H1 (cell line): ENCODE results near the gene LTBP4. TPM values are rescaled to one million over a fixed set of nuclear protein-coding genes. Genes with fewer than 3 reads are reported as not detected.

ENCODE experiments used
- CTCF ChIA-PET: fragments of 300-600 bp; sonication (Branson Sonifier 250); formaldehyde crosslinking; loops from one replicate; lab custom pipeline; 2021; ENCODE audit not compliant: partially characterized antibody; lab: Charles Lee
- POLR2A ChIA-PET: fragments of 300-600 bp; sonication (Branson Sonifier 250); formaldehyde crosslinking; loops from one replicate; lab custom pipeline; 2021; ENCODE audit warnings: inconsistent platforms; ENCODE audit not compliant: partially characterized antibody; lab: Charles Lee
- DNase-seq, 2 experiments: peaks; one replicate each; pipeline versions ENCODE4 v3.0.0 to v3.0.0-alpha.2; 2010 to 2022; ENCODE audit warnings: low spot score in 2 of 2, low read depth in 1 of 2, mixed read lengths in 1 of 2
- FAIRE-seq: peaks from 2 replicates; lab custom pipeline; 2011; peaks lifted over from hg19 to GRCh38; lab: Jason Lieb, UNC
- H2AFZ ChIP-seq: 2 replicates; pipeline ENCODE4 v1.8.1; 2012; ENCODE audit warnings: low read length, inconsistent platforms
- H2AK5ac ChIP-seq: 2 replicates; pipeline ENCODE4 v1.6.1; 2013; ENCODE audit warnings: low read depth, low read length
- H2BK120ac ChIP-seq: replicated peaks from 2 replicates; pipeline ENCODE3; 2013; ENCODE audit warnings: low read depth, low read length, inconsistent platforms
- H2BK12ac ChIP-seq: 2 replicates; pipeline ENCODE4 v1.6.1; 2013; ENCODE audit warnings: low read depth, low read length
- H2BK15ac ChIP-seq: 2 replicates; pipeline ENCODE4 v1.6.1; 2013; ENCODE audit warnings: low read length
- H2BK20ac ChIP-seq: 2 replicates; pipeline ENCODE4 v1.6.1; 2013; ENCODE audit warnings: low read length
- H2BK5ac ChIP-seq: 2 replicates; pipeline ENCODE4 v1.6.1; 2013; ENCODE audit warnings: low read depth, low read length
- H3K14ac ChIP-seq: 2 replicates; pipeline ENCODE4 v1.6.1; 2013; ENCODE audit warnings: inconsistent platforms; ENCODE audit not compliant: insufficient read length
- H3K18ac ChIP-seq: 2 replicates; pipeline ENCODE4 v1.6.1; 2013; ENCODE audit warnings: low read length; ENCODE audit errors: extremely low read depth
- H3K23ac ChIP-seq: 2 replicates; pipeline ENCODE4 v1.6.1; 2013; ENCODE audit warnings: inconsistent platforms; ENCODE audit not compliant: insufficient read length
- H3K23me2 ChIP-seq: 2 replicates; pipeline ENCODE4 v1.6.1; 2013; ENCODE audit warnings: low read depth, low read length
- H3K27ac ChIP-seq: 2 replicates; pipeline ENCODE4 v1.6.1; 2011; ENCODE audit warnings: low read depth, low read length, inconsistent platforms
- H3K27me3 ChIP-seq, 4 experiments: replicated peaks in 1 of 4; 1 replicate in 1 of 4; 2 replicates in 3 of 4; pipeline versions ENCODE4 v1.6.1 to v1.8.1; 2011 to 2013; ENCODE audit warnings: low read length in 3 of 4, mild to moderate bottlenecking in 3 of 4, inconsistent platforms in 2 of 4, mixed read lengths in 2 of 4, moderate library complexity in 1 of 4; ENCODE audit not compliant: control insufficient read depth in 3 of 4, insufficient read depth in 3 of 4; ENCODE audit errors: extremely low read depth in 1 of 4
- H3K36me3 ChIP-seq, 4 experiments: 2 replicates each; pipeline versions ENCODE4 v1.6.1 to v1.8.1; 2011 to 2013; ENCODE audit warnings: mild to moderate bottlenecking in 4 of 4, low read length in 3 of 4, moderate library complexity in 2 of 4, control low read depth in 1 of 4, inconsistent platforms in 1 of 4; ENCODE audit not compliant: insufficient read depth in 4 of 4, control insufficient read depth in 2 of 4
- H3K4ac ChIP-seq: replicated peaks from 2 replicates; pipeline ENCODE3; 2013; ENCODE audit warnings: low read length, low read depth, mixed read lengths, inconsistent platforms; ENCODE audit not compliant: insufficient read length
- H3K4me1 ChIP-seq, 4 experiments: replicated peaks in 1 of 4; 1 replicate in 1 of 4; 2 replicates in 3 of 4; pipeline versions ENCODE4 v1.6.1 to v1.8.1; 2011 to 2013; ENCODE audit warnings: low read length in 3 of 4, inconsistent platforms in 2 of 4, mixed read lengths in 1 of 4; ENCODE audit not compliant: insufficient read depth in 4 of 4, control insufficient read depth in 3 of 4
- H3K4me2 ChIP-seq, 2 experiments: 2 replicates each; pipeline versions ENCODE4 v1.6.1 to v1.8.1; 2011 to 2013; ENCODE audit warnings: low read depth in 2 of 2, low read length in 2 of 2, control low read depth in 1 of 2, inconsistent platforms in 1 of 2, mild to moderate bottlenecking in 1 of 2; ENCODE audit not compliant: insufficient read depth in 1 of 2
- H3K4me3 ChIP-seq, 4 experiments: fragments of 200-600, 300-600 bp in 1 of 4; sonication (generic), shearing (Covaris generic), sonication (Bioruptor Twin) in 1 of 4; 2 replicates each; pipeline versions ENCODE4 v1.5.1 to v1.8.1; 2011 to 2016; ENCODE audit warnings: low read length in 4 of 4, low read depth in 3 of 4, control low read depth in 2 of 4, inconsistent platforms in 2 of 4, mild to moderate bottlenecking in 2 of 4, mixed read lengths in 1 of 4, moderate library complexity in 1 of 4; ENCODE audit not compliant: insufficient read depth in 2 of 4; ENCODE audit errors: extremely low read depth in 1 of 4
- H3K56ac ChIP-seq: replicated peaks from 2 replicates; pipeline ENCODE3; 2013; ENCODE audit warnings: low read depth, mild to moderate bottlenecking, mixed read lengths, low read length, inconsistent platforms; ENCODE audit not compliant: insufficient read length
- H3K79me1 ChIP-seq: 2 replicates; pipeline ENCODE4 v1.6.1; 2013; ENCODE audit warnings: low read depth, low read length, control low read depth
- H3K79me2 ChIP-seq, 2 experiments: 2 replicates each; pipeline versions ENCODE4 v1.6.1 to v1.8.1; 2012 to 2013; ENCODE audit warnings: low read length in 2 of 2, mild to moderate bottlenecking in 2 of 2, inconsistent platforms in 1 of 2; ENCODE audit not compliant: insufficient read depth in 2 of 2, control insufficient read depth in 1 of 2
- H3K9ac ChIP-seq, 4 experiments: replicated peaks in 1 of 4; 1 replicate in 1 of 4; 2 replicates in 3 of 4; pipeline versions ENCODE4 v1.6.1 to v1.8.1; 2011 to 2013; ENCODE audit warnings: low read depth in 3 of 4, low read length in 3 of 4, control low read depth in 2 of 4, mild to moderate bottlenecking in 2 of 4, moderate library complexity in 2 of 4, inconsistent platforms in 1 of 4; ENCODE audit errors: extremely low read depth in 1 of 4
- H3K9me3 ChIP-seq, 2 experiments: 2 replicates each; pipeline versions ENCODE4 v1.6.1 to v1.8.1; 2012 to 2013; ENCODE audit warnings: mild to moderate bottlenecking in 2 of 2, moderate library complexity in 2 of 2, control low read depth in 1 of 2, inconsistent platforms in 1 of 2, low read depth in 1 of 2, low read length in 1 of 2, mixed read lengths in 1 of 2; ENCODE audit not compliant: insufficient read depth in 2 of 2
- H4K20me1 ChIP-seq, 2 experiments: replicated peaks in 1 of 2; 2 replicates each; pipeline versions ENCODE3 to v1.8.1; 2011 to 2013; ENCODE audit warnings: inconsistent platforms in 2 of 2, low read length in 2 of 2, mild to moderate bottlenecking in 1 of 2; ENCODE audit not compliant: insufficient read depth in 2 of 2, control insufficient read depth in 1 of 2
- H4K5ac ChIP-seq: 2 replicates; pipeline ENCODE4 v1.6.1; 2013; ENCODE audit warnings: low read length, low read depth, mixed read lengths, inconsistent platforms; ENCODE audit not compliant: insufficient read length
- H4K8ac ChIP-seq: 2 replicates; pipeline ENCODE4 v1.8.0; 2013; ENCODE audit warnings: mild to moderate bottlenecking, moderate library complexity, low read length, inconsistent platforms; ENCODE audit not compliant: insufficient read depth; ENCODE audit errors: extremely low read depth
- H4K91ac ChIP-seq: replicated peaks from 2 replicates; pipeline ENCODE3; 2013; ENCODE audit warnings: low read length, mixed read lengths, inconsistent platforms; ENCODE audit not compliant: insufficient read length
- CBX8 ChIP-seq: fragments of 300-800, 300-1000 bp; sonication (generic); IDR thresholded peaks from 2 replicates; pipeline ENCODE4 v1.7.1; 2016; ENCODE audit warnings: low read depth, low read length, borderline replicate concordance
- CREB1 ChIP-seq: IDR thresholded peaks from 2 replicates; pipeline ENCODE4 v1.6.1; 2012; ENCODE audit warnings: inconsistent platforms
- GABPA ChIP-seq: IDR thresholded peaks from 2 replicates; pipeline ENCODE4 v1.6.1; 2011; ENCODE audit warnings: mild to moderate bottlenecking, low read length, moderate library complexity, borderline replicate concordance; ENCODE audit not compliant: insufficient read depth
- MAX ChIP-seq: IDR thresholded peaks from 2 replicates; pipeline ENCODE4 v1.6.1; 2012; ENCODE audit warnings: inconsistent platforms
- WGBS, 2 experiments: shearing (Covaris generic) in 1 of 2; methylation state at CpG; one replicate each; pipeline versions ENCODE4 v1.1.6 to v1.1.7; 2013 to 2015; ENCODE audit warnings: low lambda C conversion rate in 2 of 2, mixed read lengths in 2 of 2, inconsistent platforms in 1 of 2, low coverage in 1 of 2, missing lambda C conversion rate in 1 of 2; ENCODE audit not compliant: insufficient replicate concordance in 2 of 2, insufficient coverage in 1 of 2, insufficient read length in 1 of 2; ENCODE audit errors: extremely low coverage in 1 of 2, missing lambda C conversion rate in 1 of 2; 5-methylcytosine and 5-hydroxymethylcytosine counted together
- polyA plus RNA-seq, 7 experiments: library from polyadenylated mRNA; depleted of rRNA in 3 of 7; stranded (reverse) in 5 of 7; unstranded in 2 of 7; fragments of >200 nt in 5 of 7; fragments of 200-250 nt in 2 of 7; gene quantifications; 1 replicate in 5 of 7; 2 replicates in 1 of 7; 4 replicates in 1 of 7; pipeline versions ENCODE4 v1.2.1 to v1.2.3, GENCODE V29; 2011 to 2013; ENCODE audit warnings: missing spikeins in 2 of 7, mixed read lengths in 2 of 7
- total RNA-seq: library from RNA; stranded (reverse); fragmentation: NEBNext Ultra II Directional; extraction: Animal tissue kit (Norgen Biotek cat#: 25700); gene quantifications from 2 replicates; pipeline ENCODE4 v1.2.1, GENCODE V29; 2021

LTBP4 gene
- total and polyA plus RNA-seq, 2 of the 8 experiments (the other 6 are each of a cell fraction or from before 2014, with no cell fraction given) = 54.5 to 77.1 TPM

DNA sequence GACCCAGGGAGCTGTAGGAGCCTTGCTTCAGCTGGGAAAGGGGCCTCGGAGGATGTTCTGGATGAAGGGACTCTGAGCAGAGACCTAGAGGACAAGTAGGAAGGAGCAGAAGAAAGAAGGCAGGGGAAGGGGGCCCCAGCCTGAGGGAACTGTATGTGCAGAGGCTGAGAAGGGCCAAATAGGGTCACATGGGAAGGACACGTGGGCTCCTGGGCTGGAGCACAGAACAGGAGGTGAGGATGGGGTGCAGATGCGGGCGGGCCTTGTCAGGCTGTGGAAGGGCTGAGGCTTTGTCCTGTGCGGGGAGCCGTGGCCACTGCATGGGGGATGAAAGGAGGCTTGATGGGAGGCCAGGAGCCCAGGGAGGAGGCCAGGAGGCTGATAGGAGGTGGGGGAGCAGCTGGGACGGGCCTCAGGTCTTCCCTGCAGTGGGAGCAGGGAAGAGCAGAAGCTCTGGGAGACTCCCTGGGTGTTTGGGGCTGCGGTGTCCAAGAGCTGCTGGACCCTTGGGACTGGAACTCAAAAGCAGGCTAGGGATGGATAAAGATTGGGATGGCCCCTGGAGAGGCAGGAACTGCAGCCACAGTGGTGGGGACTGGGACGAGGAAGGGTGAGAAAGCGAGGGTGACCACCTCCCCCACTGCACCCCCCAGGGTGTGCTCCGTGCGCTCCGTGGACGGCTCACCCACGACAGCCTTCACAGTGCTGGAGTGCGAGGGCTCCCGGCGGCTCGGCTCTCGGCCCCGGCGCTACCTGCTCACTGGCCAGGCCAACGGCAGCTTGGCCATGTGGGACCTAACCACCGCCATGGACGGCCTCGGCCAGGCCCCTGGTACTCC is 11.4 kb upstream of the LTBP4 start:
- Histone ChIP-seq H3K9ac (no peak overlapping the region), H3K27ac (no peak overlapping the region), H4K20me1 (peaks cover 0 to 7% of the 10 kb centered on the region in 2 experiments), H2BK12ac (no peak overlapping the region), H3K56ac (no peak overlapping the region), H2BK20ac (no peak overlapping the region), H3K36me3 (peaks cover 2 to 14% (median 10%) of the 10 kb centered on the region in 4 experiments; a peak in 6 of 8 replicates), H4K8ac (no peak overlapping the region), H2AK5ac (no peak overlapping the region), H3K4me1 (peaks cover 0 to 4% (median 1%) of the 10 kb centered on the region in 4 experiments; a peak in 3 of 7 replicates), H3K79me1 (no peaks in the 10 kb centered on the region), H2BK5ac (no peak overlapping the region), H2BK15ac (no peak overlapping the region), H3K4me3 (no peak overlapping the region), H2BK120ac (no peak overlapping the region), H3K4me2 (no peak overlapping the region), H3K79me2 (no peaks in the 10 kb centered on the region), H3K14ac (no peak overlapping the region), H3K9me3 (no peaks in the 10 kb centered on the region), H3K4ac (no peak overlapping the region), H2AFZ (no peak overlapping the region), H3K23me2 (no peaks in the 10 kb centered on the region; the same call in 1 of the 2 replicates), H4K91ac (no peak overlapping the region), H3K27me3 (no peaks in the 10 kb centered on the region), H4K5ac (no peak overlapping the region)
- CTCF ChIA-PET = interaction anchor here (0.5 to 1.5 kb wide), 3 partner anchors 9 to 1955 kb away, joined by 3 read pairs; no protein-coding TSS in a partner anchor
- POLR2A ChIA-PET = interaction anchor here (0.5 to 1.2 kb wide), 3 partner anchors 9 to 21 kb away, joined by 3 to 4 read pairs (median 3); no protein-coding TSS in a partner anchor
- WGBS, 2 experiments = 94% methylated on average over 24 of the region's 26 CpGs; no CpG with 5 or more reads in 1 of the 2 experiments
- TF ChIP-seq GABPA = no peak
- TF ChIP-seq CBX8 = no peak
- TF ChIP-seq CREB1 = no peak
- no peak for TF ChIP-seq MAX
- TF ChIP-seq, all 59 proteins: peak for 0
- no peak for FAIRE-seq
- no peak overlapping the region for H3K18ac ChIP-seq
- H3K23ac ChIP-seq = no peak overlapping the region
- no peak for DNase-seq
